Peyer's patch (tissue), 4 donors: Measurements from ENCODE around the gene MPPED1.

Experiments
- CTCF ChIP-seq, 6 experiments: fragments of 450-650 bp in 4 of 6; fragments of 200-600 bp in 2 of 6; sonication (generic) in 1 of 6; IDR thresholded peaks; one replicate each; pipeline ENCODE4 v1.5.1; 2017 to 2019; ENCODE audit warnings: antibody characterized with exemption in 6 of 6, mild to moderate bottlenecking in 3 of 6, moderate library complexity in 1 of 6
- POLR2A ChIP-seq, 2 donors: fragments of 450-650 bp; IDR thresholded peaks; one replicate each; pipeline ENCODE4 v1.5.1; 2017; ENCODE audit warnings: antibody characterized with exemption in 2 of 2, mild to moderate bottlenecking in 2 of 2, moderate library complexity in 2 of 2

DNA sequence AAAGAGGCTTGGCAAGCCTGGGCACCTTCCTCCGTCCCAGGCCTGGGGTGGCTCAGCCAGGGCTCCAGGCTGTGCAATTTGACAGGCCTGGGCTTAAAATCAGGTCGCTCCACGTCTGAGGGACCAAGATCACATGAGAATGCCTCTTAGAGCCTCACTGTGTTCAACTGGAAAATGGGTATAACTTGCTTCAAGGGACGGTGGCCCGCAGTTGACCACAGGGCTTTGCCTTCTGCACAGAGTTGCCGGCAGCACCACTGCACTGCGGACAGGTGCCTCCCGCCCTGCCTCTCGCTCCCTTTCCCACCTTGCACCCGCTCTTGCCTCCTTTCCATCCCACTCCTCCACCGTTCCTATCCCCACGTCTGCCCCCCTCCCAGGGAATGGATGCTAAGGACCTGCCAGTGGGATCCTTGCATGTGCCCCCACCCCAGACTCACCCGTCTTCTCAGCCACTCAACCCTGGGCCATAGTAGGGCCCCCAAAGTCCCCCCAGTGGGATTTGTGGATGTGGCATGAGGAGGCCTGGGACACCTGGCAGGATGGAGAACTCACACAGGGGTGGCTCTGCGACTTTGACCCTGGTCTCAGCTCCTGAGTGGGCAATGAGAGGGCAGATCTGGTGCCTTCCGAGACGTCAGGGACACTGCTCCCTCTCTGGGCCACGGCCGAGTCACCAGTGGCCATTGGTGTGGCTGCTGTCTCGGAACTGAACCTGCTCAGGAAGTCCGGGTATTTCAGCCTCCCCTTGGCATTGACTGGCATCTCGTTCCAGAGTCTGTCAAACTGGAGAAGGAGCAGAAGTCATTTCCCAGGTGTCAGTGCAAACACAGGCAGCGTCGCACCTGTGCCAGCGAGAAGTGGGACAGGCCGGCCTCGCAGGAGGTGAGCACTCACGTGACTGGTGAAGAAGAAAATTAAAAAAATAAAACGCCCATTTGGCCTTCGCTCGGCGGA is 128.0 kb downstream of the MPPED1 start:
- no peak for TF ChIP-seq CTCF (IDR thresholded peaks at IDR 0.05)
- TF ChIP-seq POLR2A (IDR thresholded peaks at IDR 0.05) = no peak
